HepG2 (cell line): ENCODE results near the gene TCAF1. TPM values are rescaled to one million over a fixed set of nuclear protein-coding genes. Genes with fewer than 3 reads are reported as not detected.

Experiments
- AGO2 ChIP-seq: fragments of 200-400 bp; formaldehyde crosslinking; optimal IDR thresholded peaks from 2 replicates; pipeline ENCODE3; 2017; ENCODE audit warnings: mild to moderate bottlenecking, low read depth, low read length, moderate library complexity
- HOXA9 ChIP-seq: sonication (generic); formaldehyde crosslinking; IDR thresholded peaks from 2 replicates; pipeline ENCODE4 v1.8.1; 2022; ENCODE audit warnings: missing genetic modification reagents, mild to moderate bottlenecking, moderate library complexity, borderline replicate concordance
- NFKB2 ChIP-seq: sonication (generic); formaldehyde crosslinking; IDR thresholded peaks from 2 replicates; pipeline ENCODE4 v1.4.0; 2020; ENCODE audit warnings: missing genetic modification reagents, borderline replicate concordance
- NR1H2 ChIP-seq: sonication (generic); formaldehyde crosslinking; IDR thresholded peaks from 2 replicates; pipeline ENCODE4 v1.8.1; 2022; ENCODE audit warnings: low read depth, missing genetic modification reagents, borderline replicate concordance
- PRDM10 ChIP-seq: sonication (generic); formaldehyde crosslinking; IDR thresholded peaks from 2 replicates; pipeline ENCODE4 v1.4.0; 2020; ENCODE audit warnings: low read depth, missing genetic modification reagents
- PRDM4 ChIP-seq: sonication (generic); formaldehyde crosslinking; IDR thresholded peaks from 2 replicates; pipeline ENCODE4 v1.9.0; 2021; ENCODE audit warnings: missing genetic modification reagents, borderline replicate concordance
- STAG1 ChIP-seq: sonication (generic); formaldehyde crosslinking; IDR thresholded peaks from 2 replicates; pipeline ENCODE4 v1.4.0; 2020; ENCODE audit warnings: missing genetic modification reagents
- TCF7 ChIP-seq: sonication (generic); IDR thresholded peaks from 2 replicates; pipeline ENCODE4 v1.6.1; 2016; ENCODE audit warnings: antibody characterized with exemption, low read depth
- YEATS4 ChIP-seq: sonication (generic); formaldehyde crosslinking; IDR thresholded peaks from 2 replicates; pipeline ENCODE4 v1.4.0; 2020; ENCODE audit warnings: missing genetic modification reagents, borderline replicate concordance
- ZBTB37 ChIP-seq: sonication (generic); formaldehyde crosslinking; IDR thresholded peaks from 2 replicates; pipeline ENCODE4 v1.4.0; 2020; ENCODE audit warnings: mild to moderate bottlenecking, missing genetic modification reagents
- ZFY ChIP-seq: sonication (generic); formaldehyde crosslinking; IDR thresholded peaks from 2 replicates; pipeline ENCODE4 v1.4.0; 2020; ENCODE audit warnings: missing genetic modification reagents
- ZNF205 ChIP-seq: IDR thresholded peaks from 2 replicates; pipeline ENCODE4 v1.6.1; 2018; ENCODE audit warnings: missing biosample characterization, missing genetic modification reagents
- ZNF281 ChIP-seq: sonication (generic); formaldehyde crosslinking; IDR thresholded peaks from 2 replicates; pipeline ENCODE4 v1.4.0; 2020; ENCODE audit warnings: missing genetic modification reagents, borderline replicate concordance
- ZSCAN21 ChIP-seq: sonication (generic); formaldehyde crosslinking; IDR thresholded peaks from 2 replicates; pipeline ENCODE4 v1.8.0; 2022; ENCODE audit warnings: mild to moderate bottlenecking, missing genetic modification reagents, moderate library complexity, borderline replicate concordance
- polyA plus RNA-seq, 8 experiments: library from polyadenylated mRNA; depleted of rRNA in 3 of 8; stranded (reverse) in 7 of 8; unstranded in 1 of 8; fragments of >200 nt; fragmentation: Illumina TruSeq in 4 of 8; extraction: Trizol in 4 of 8; gene quantifications; 2 replicates each; pipeline versions ENCODE4 v1.2.1 to v1.2.3, GENCODE V29; 2011 to 2016; ENCODE audit warnings: low read depth in 4 of 8, missing spikeins in 1 of 8, mixed read lengths in 1 of 8; ENCODE audit not compliant: insufficient read depth in 1 of 8
- total RNA-seq, 5 experiments: library from RNA; depleted of rRNA; stranded (reverse); fragments of >200 nt; fragmentation: Illumina TruSeq; extraction: Trizol; gene quantifications; 2 replicates each; pipeline ENCODE4 v1.2.3, GENCODE V29; 2016; ENCODE audit warnings: low read depth in 1 of 5

Gene TCAF1
- total and polyA plus RNA-seq, 2 of the 13 experiments (the other 11 are each of a cell fraction or from before 2014, with no cell fraction given), result 36.2 to 101 TPM

- TF ChIP-seq ZBTB37 (no peak), ZFY (CRISPR knock-in tag) (peak; percentile 74), NFKB2 (CRISPR knock-in tag) (no peak), HOXA9 (CRISPR knock-in tag) (no peak), ZSCAN21 (peak; percentile 41; the same call in 1 of the 2 replicates), PRDM4 (CRISPR knock-in tag) (no peak), AGO2 (no peak), ZNF205 (CRISPR knock-in tag) (peak; percentile 48; the same call in 1 of the 2 replicates), ZNF281 (CRISPR knock-in tag) (peak; percentile 80), TCF7 (peak; percentile 97), YEATS4 (CRISPR knock-in tag) (peak; percentile 82), PRDM10 (CRISPR knock-in tag) (peak; percentile 69; the same call in 1 of the 2 replicates), STAG1 (peak; percentile 27), NR1H2 (CRISPR knock-in tag) (no peak)
Observed at GRCh38 chr7:143906895-143907294, 4.9 kb upstream of the TCAF1 start (continued).
